HG03457 (cell line): ENCODE measurements around the gene BICDL2.
"Not testable (repeated sequence)": the region's sequence is repeated elsewhere in the genome, so short reads cannot be mapped to it uniquely, and the experiment has no call there.

Source experiments
- ATAC-seq: cut with Tn5 transposase; IDR thresholded peaks from one replicate; pipeline ENCODE4 v1.9.1; 2021; ENCODE audit warnings: moderate number of reproducible peaks; ENCODE audit not compliant: unreplicated experiment

BICDL2 gene, protein sequence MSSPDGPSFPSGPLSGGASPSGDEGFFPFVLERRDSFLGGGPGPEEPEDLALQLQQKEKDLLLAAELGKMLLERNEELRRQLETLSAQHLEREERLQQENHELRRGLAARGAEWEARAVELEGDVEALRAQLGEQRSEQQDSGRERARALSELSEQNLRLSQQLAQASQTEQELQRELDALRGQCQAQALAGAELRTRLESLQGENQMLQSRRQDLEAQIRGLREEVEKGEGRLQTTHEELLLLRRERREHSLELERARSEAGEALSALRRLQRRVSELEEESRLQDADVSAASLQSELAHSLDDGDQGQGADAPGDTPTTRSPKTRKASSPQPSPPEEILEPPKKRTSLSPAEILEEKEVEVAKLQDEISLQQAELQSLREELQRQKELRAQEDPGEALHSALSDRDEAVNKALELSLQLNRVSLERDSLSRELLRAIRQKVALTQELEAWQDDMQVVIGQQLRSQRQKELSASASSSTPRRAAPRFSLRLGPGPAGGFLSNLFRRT

DNA sequence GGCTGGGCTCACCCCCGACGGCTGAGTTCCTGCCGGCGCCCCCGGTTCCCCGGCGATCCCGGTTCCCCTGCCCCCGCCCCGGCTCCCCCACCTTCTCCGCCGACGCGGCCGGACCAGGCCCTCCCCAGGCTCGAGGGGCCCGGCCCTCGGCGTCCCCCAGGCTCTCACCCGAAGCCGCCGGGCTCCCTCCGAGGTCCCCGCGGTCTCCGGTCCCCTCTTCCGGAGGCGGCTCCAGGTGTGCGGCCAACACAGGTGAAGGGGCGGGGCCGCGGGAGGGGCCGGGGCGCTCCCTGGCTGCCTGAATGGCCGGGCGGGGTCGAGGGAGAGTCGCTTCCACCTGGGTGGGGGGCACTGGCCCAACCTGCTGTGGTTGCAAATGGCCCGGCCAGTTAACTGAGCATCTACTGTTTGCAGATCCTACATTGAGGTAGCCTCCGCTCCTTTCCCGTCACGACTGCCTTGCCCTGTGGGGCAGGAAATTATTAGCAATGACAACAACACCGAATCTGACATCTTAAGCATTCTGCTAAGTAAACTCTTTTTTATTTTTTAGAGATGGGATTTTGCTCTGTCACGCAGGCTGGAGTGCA is at the start of gene BICDL2:
Gene BICDL2, minus strand, starts transcription at position 219 of the 590 bp plus-strand sequence. CDS start 1,448 bp downstream, outside the sequence.
- no peak for ATAC-seq

- ATAC-seq, result no peak
Measured at GRCh38 chr16:3085868-3086595, 49.3 kb upstream of the BICDL2 start.

DNA sequence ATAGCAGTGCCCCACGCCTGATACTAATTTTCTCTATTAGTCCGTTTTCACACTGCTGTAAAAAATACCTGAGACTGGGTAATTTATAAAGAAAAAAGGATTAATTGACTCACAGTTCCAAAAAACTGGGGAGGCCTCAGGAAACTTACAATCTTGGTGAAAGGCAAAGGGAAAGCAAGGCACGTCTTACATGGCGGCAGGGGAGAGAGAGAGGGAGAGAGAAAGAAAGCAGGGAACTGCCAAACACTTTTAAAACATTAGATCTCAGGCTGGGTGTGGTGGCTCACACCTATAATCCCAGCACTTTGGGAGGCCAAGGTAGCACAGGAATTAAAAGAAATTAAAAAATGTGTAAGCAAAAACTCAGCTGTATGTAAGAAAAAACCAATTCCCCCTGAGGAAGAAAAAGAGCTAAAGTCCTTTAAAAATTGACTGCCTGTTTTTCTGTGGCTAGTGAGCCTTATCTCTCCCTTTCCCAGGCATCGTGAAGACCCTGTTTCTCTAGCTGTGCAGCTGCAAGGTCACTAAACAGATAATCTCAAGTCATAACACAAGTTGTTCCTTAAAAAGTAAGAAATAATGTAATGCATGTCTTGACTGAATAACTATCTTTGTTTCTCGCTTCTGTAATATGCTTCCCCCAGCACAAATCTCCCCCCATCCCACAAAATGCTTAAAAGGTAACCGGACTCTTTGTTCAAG is 48.4 kb upstream of the BICDL2 start:
- ATAC-seq, result no peak

GRCh38 chr16:3084491-3084890 is 47.7 kb upstream of the BICDL2 start:
- no peak for ATAC-seq

DNA sequence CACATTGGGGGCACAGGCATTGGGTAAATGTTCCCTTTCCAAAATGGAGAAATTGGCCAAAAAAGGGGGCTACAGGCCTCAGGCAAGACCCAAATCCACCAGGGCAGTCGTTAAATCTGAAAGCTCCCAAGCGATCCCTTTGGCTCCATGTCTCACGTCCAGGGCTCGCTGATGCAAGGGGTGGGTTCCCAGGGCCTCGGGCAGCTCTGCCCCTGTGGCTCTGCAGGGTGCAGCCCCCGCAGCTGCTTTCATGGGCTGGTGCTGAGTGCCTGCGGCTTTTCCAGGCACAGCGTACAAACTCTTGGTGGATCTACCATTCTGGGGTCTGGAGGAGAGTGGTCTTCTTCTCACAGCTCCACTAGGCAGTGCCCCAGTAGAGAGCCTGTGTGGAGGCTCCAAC is 46.7 kb upstream of the BICDL2 start:
- not testable (repeated sequence) for ATAC-seq

GRCh38 chr16:3081957-3082356 is 45.2 kb upstream of the BICDL2 start:
- not testable (repeated sequence) for ATAC-seq

DNA sequence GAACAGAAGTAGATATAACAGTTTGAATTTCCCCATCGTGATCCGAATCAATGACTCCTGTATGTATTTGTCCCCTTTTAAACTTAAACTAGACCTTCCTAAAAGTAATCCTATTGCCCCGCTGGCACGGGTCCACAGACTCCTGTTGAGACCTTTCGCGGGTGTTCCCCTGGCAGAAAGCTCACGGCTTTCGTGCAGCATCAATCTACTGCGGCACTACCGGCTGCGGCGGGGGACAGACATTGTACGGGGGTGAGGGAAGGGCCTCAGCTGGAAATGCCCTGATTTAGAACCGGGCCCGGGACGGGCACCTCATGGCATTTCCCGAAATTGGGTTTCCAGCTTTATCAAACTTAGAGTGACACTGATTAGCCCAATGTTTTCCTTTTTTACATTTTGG is 43.3 kb upstream of the BICDL2 start:
- no peak for ATAC-seq

DNA sequence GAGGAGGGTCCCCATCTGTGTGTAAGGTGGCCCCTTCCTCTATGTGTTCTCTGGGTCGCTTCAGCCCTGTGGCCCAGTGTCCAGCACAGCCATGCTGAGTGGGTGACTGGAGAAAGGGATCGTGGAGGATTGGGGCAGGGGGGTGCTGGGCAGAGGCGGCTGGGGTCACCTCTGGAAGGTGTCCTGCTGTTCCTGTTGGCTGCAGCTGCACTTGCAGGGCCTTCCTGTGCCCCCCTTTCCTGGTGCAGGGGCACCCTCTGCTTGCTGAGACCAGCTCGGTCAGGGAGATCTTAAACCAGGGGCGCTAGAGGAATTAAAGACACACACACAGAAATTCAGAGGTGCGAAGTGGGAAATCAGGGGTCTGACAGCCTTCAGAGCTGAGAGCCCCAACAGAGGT is 39.8 kb upstream of the BICDL2 start:
- no peak for ATAC-seq

DNA sequence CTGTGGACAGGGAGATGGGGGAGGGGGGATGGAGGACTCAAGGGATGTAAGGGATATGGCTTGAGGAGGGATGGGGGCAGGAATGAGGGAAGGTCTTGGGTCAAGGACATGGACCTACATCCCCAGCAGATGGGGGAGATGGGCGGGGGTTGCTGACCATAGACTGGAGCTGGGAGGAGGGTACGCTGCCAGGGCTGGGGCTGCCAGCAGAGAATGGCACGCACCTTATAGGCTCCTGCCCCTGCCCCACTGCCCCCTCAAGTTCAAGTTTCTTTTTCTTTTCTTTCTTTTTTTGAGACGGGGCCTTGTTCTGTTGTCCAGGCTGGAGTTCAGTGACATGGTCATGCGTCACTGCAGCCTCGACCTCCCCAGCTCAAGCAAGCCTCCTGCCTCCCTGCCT is 39.2 kb upstream of the BICDL2 start:
- not testable (repeated sequence) for ATAC-seq

- ATAC-seq, result no peak
Measured at GRCh38 chr16:3075523-3075915, 38.8 kb upstream of the BICDL2 start.

DNA sequence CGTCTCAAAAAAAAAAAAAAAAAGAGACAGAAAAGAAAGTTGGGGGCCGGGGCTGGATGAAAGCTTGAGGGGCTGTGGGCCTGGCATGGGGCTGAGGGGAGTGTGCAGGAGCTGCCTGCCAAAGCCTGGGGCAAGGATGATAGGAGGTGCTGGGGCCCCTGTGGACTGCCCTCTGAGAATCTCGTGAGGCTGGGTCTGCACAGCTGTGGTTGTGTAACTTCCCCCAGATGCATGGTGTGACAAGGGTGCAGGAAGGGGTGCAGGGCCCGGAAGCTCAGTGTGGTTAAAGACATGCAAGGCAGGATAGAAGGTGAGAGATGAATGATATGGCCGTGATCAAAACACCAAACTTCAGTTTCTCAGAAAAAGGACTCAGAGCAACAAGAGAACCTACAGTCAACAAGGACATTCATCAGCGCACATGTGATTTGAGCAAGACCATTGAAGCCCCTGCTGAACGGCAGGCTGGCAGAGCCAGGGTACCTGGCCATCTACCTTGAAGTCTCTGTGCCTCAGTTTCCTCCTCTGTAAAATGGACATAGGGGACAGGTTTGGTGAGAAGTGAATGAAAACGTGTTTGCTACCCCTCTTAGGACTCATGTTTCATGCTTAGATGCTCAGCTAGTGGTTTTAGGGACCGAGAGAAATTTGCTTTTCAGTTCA is 38.2 kb upstream of the BICDL2 start:
- peak; percentile 65 for ATAC-seq

- ATAC-seq, result no peak
Measured at GRCh38 chr16:3073448-3073847, 36.7 kb upstream of the BICDL2 start.

DNA sequence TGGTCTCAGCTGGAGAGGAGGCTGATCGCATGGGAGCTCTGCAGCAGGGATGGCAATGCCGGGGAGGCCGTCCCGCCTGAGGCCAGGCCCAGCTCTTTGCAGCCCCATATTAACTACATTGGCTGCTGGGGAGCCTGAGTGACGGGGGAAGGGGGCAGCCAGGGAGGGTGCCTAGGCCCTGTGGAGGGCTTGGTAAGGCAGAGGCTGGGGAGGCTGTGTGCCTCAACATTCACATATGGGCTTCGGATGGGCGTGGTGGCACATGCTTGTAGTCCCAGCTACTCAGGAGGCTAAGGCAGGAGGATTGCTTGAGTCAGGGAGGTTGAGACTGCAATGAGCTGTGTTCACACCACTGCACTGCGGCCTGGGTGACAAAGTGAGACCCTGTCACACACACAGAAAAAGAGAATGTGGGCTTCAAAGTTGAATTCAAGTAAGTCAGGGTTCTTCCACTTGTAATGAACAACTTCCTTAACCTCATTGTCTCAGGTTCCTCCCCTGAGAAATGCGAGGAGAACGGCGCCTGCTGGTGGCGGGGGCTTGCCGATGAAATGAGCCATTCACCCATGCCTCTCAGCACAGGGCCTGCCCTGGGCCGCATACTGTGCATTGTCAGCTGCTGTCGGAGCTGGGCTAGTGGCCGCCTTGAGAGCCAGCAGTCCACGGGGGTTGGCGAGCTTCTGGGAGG is 36.0 kb upstream of the BICDL2 start:
- ATAC-seq, result not testable (repeated sequence)

DNA sequence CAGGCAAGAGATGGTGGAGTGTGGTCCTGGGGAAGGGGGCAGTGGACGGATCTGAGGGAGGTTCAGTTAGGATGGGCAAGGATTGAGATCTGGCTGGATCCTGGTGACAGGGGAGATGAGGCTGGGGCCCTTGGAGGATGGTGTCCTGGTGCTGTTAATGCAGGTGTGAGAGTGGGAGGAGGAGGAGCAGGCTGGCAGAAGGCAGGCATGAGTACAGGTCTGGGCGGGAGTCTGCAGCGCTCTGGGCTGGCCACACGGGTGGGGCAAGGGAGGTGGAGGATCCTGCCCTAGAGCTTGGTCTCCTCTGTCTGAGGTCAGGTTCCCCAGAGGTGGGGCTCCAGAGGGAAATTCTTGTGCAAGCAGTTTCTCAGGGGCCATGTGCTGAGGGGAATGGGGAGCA is 35.4 kb upstream of the BICDL2 start:
- not testable (repeated sequence) for ATAC-seq

- no peak for ATAC-seq
Measured at GRCh38 chr16:3071655-3072054, 34.9 kb upstream of the BICDL2 start.

DNA sequence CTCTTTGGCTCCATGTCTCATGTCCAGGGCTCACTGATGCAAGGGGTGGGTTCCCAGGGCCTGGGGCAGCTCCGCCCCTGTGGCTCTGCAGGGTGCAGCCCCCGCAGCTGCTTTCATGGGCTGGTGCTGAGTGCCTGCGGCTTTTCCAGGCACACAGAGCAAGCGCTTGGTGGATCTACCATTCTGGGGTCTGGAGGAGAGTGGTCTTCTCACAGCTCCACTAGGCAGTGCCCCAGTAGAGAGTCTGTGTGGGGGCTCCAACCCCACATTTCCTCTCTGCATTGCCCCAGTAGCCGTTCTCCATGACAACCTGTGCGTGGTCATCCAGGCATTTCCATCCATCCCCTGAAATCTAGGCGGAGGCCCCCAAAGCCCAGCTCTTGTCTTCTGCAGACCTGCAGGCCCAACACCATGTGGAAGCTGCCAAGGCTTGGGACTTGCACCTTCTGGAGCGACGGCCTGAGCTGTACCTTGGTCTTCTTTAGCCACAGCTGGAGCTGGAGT is 33.9 kb upstream of the BICDL2 start:
- ATAC-seq, result no peak

GRCh38 chr16:3069146-3069545 is 32.4 kb upstream of the BICDL2 start:
- not testable (repeated sequence) for ATAC-seq

DNA sequence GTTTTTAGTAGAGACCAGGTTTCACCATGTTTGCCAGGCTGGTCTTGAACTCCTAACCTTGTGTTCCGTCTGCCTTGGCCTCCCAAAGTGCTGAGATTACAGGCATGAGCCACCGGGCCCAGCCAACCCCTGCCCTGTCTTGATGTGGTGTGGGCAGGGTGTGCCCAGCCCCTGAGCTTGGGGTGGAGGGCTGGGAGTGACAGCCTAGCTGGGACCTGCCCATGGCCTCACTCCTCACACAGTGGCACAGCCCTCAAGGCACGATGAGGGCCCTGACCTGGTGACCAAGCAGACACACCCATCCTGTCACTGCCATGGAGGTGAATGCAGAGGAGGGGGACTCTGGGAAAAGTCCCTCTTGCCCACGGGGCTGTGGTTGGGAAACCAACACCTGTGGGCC is 31.7 kb upstream of the BICDL2 start:
- ATAC-seq, result no peak

DNA sequence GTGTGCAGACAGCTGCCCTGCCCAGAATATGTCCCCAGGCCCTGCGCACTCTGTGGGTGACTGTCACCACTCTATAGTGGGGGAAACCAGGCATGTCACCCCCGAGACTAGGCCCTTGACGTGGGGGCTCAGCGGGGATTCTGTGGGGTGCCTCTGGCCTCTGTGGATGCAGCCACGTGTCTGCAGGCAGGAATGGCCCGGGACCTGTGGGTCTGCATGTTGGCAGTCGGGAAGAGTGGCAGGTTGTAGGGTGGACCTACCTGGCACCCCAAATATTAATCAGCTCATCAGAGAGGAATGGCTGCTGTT is 29.6 kb upstream of the BICDL2 start:
- ATAC-seq, result no peak
